CD4-positive, alpha-beta T cell (primary cell): ENCODE data around the gene PDE6C. TPM values are rescaled to one million over a fixed set of nuclear protein-coding genes. Genes with fewer than 3 reads are reported as not detected.

Experiments
- ATAC-seq: fragments of 200-7000 bp; cut with Tn5 transposase; one replicate; pipeline ENCODE4 v1.10.0; 2022; ENCODE audit warnings: mild to moderate bottlenecking; ENCODE audit not compliant: poor library complexity
- CTCF ChIA-PET: fragments of 350-600 bp; sonication (Branson Sonifier 250); formaldehyde crosslinking; loops from one replicate; lab custom pipeline; 2021; ENCODE audit warnings: antibody characterized with exemption, inconsistent platforms; lab: Charles Lee
- POLR2A ChIA-PET: fragments of 350-600 bp; sonication (Branson Sonifier 250); formaldehyde crosslinking; loops from one replicate; lab custom pipeline; 2021; ENCODE audit warnings: antibody characterized with exemption, inconsistent platforms; lab: Charles Lee
- DNase-seq, 14 experiments: peaks; one replicate each; pipeline ENCODE4 v3.0.0-alpha.2; 2013 to 2020; ENCODE audit warnings: mixed read lengths in 2 of 14
- H3K27ac ChIP-seq, 2 donors: one replicate each; pipeline versions ENCODE4 v1.5.1 to v1.7.0; 2013; ENCODE audit warnings: low read length in 2 of 2, low read depth in 1 of 2, mild to moderate bottlenecking in 1 of 2
- H3K27me3 ChIP-seq, 2 experiments: 1 replicate in 1 of 2; 2 replicates in 1 of 2; pipeline versions ENCODE4 v1.6.1 to v1.7.0; 2013; ENCODE audit warnings: low read length in 2 of 2, control low read depth in 1 of 2, mild to moderate bottlenecking in 1 of 2, moderate library complexity in 1 of 2; ENCODE audit not compliant: insufficient read depth in 2 of 2, control insufficient read depth in 1 of 2
- H3K36me3 ChIP-seq: one replicate; pipeline ENCODE4 v1.6.1; 2013; ENCODE audit warnings: low read length, control low read depth; ENCODE audit not compliant: insufficient read depth
- H3K4me1 ChIP-seq: one replicate; pipeline ENCODE4 v1.6.1; 2013; ENCODE audit warnings: low read length, control low read depth; ENCODE audit not compliant: insufficient read depth
- H3K4me3 ChIP-seq: one replicate; pipeline ENCODE4 v1.5.1; 2013; ENCODE audit warnings: mild to moderate bottlenecking, low read length, moderate library complexity
- H3K9me3 ChIP-seq, 2 experiments: 1 replicate in 1 of 2; 2 replicates in 1 of 2; pipeline versions ENCODE4 v1.6.1 to v1.7.0; 2013; ENCODE audit warnings: low read length in 2 of 2, mild to moderate bottlenecking in 2 of 2, control low read depth in 1 of 2, moderate library complexity in 1 of 2; ENCODE audit not compliant: control insufficient read depth in 1 of 2, insufficient read depth in 1 of 2
- H3K27ac Mint-ChIP-seq: one replicate; pipeline ENCODE4 v1.8.0; 2020; ENCODE audit warnings: mixed read lengths
- H3K27me3 Mint-ChIP-seq: one replicate; pipeline ENCODE4 v1.8.0; 2021; ENCODE audit warnings: mixed read lengths
- H3K36me3 Mint-ChIP-seq: one replicate; pipeline ENCODE4 v1.8.0; 2021; ENCODE audit warnings: low read depth, mixed read lengths
- H3K4me1 Mint-ChIP-seq: one replicate; pipeline ENCODE4 v1.8.0; 2021; ENCODE audit warnings: low read depth, mixed read lengths
- H3K4me3 Mint-ChIP-seq: one replicate; pipeline ENCODE4 v1.8.0; 2020; ENCODE audit warnings: mild to moderate bottlenecking, mixed read lengths
- H3K9me3 Mint-ChIP-seq: one replicate; pipeline ENCODE4 v1.8.0; 2020; ENCODE audit warnings: mixed read lengths
- intact Hi-C, 2 experiments: fragments of 100-400 bp; cut with DNase I in 1 of 2; cut with micrococcal nuclease in 1 of 2; formaldehyde crosslinking; loops; one replicate each; pipeline versions ENCODE4 v1.15.1 to v1.9.0; 2023 to 2025; cut with DNase I, micrococcal nuclease
- total RNA-seq, 174 experiments: library from RNA in 2 of 174; stranded (reverse) in 2 of 174; gene quantifications; one replicate each; pipeline ENCODE4 v1.2.3 and lab custom pipeline; 2021 to 2026
- TF ChIP-seq, protein P1 (sequence below): fragments of 200-600 bp; IDR thresholded peaks from one replicate; pipeline ENCODE4 v1.8.0; 2022; ENCODE audit warnings: antibody characterized with exemption, mild to moderate bottlenecking

PDE6C gene
- total RNA-seq, 2 experiments from 2014 or later, result not detected

- Mint-ChIP-seq H3K27ac (no peak overlapping the region), H3K4me1 (no peaks in the 10 kb centered on the region), H3K9me3 (no peaks in the 10 kb centered on the region), H3K4me3 (no peak overlapping the region), H3K36me3 (no peaks in the 10 kb centered on the region), H3K27me3 (peaks cover 44% of the 10 kb centered on the region)
- POLR2A ChIA-PET, result no interaction called here
- H3K4me3 ChIP-seq, result no peak overlapping the region
- no peaks in the 10 kb centered on the region for H3K36me3 ChIP-seq
- DNase-seq, result no peak
- TF ChIP-seq, protein P1, sequence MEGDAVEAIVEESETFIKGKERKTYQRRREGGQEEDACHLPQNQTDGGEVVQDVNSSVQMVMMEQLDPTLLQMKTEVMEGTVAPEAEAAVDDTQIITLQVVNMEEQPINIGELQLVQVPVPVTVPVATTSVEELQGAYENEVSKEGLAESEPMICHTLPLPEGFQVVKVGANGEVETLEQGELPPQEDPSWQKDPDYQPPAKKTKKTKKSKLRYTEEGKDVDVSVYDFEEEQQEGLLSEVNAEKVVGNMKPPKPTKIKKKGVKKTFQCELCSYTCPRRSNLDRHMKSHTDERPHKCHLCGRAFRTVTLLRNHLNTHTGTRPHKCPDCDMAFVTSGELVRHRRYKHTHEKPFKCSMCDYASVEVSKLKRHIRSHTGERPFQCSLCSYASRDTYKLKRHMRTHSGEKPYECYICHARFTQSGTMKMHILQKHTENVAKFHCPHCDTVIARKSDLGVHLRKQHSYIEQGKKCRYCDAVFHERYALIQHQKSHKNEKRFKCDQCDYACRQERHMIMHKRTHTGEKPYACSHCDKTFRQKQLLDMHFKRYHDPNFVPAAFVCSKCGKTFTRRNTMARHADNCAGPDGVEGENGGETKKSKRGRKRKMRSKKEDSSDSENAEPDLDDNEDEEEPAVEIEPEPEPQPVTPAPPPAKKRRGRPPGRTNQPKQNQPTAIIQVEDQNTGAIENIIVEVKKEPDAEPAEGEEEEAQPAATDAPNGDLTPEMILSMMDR, result no peak
- no peak for ATAC-seq
- no peaks in the 10 kb centered on the region for H3K4me1 ChIP-seq
- H3K9me3 ChIP-seq, result no peaks in the 10 kb centered on the region
- CTCF ChIA-PET, result no interaction called here
- intact Hi-C loops, result no loop called here
- H3K27ac ChIP-seq, result no peak overlapping the region
- peaks cover 0 to 4% of the 10 kb centered on the region in 2 experiments for H3K27me3 ChIP-seq
These were observed 17.4 kb downstream of the PDE6C start for GRCh38 chr10:93629647-93630305.

GRCh38 chr10:93630625-93631557 lies 18.6 kb downstream of the PDE6C start:
- Mint-ChIP-seq H3K4me3 (no peak overlapping the region), H3K27ac (no peak overlapping the region), H3K4me1 (no peaks in the 10 kb centered on the region), H3K36me3 (no peaks in the 10 kb centered on the region), H3K9me3 (no peaks in the 10 kb centered on the region), H3K27me3 (peaks cover 41% of the 10 kb centered on the region)
- no peak overlapping the region for H3K4me3 ChIP-seq
- H3K27me3 ChIP-seq, result peaks cover 0 to 10% of the 10 kb centered on the region in 2 experiments
- H3K36me3 ChIP-seq, result no peaks in the 10 kb centered on the region
- POLR2A ChIA-PET, result no interaction called here
- DNase-seq, result no peak
- H3K4me1 ChIP-seq, result no peaks in the 10 kb centered on the region
- intact Hi-C loops, result no loop called here
- TF ChIP-seq, protein P1, result no peak
- no peak for ATAC-seq
- CTCF ChIA-PET, result no interaction called here
- H3K9me3 ChIP-seq, result no peaks in the 10 kb centered on the region
- H3K27ac ChIP-seq, result no peak overlapping the region

DNA sequence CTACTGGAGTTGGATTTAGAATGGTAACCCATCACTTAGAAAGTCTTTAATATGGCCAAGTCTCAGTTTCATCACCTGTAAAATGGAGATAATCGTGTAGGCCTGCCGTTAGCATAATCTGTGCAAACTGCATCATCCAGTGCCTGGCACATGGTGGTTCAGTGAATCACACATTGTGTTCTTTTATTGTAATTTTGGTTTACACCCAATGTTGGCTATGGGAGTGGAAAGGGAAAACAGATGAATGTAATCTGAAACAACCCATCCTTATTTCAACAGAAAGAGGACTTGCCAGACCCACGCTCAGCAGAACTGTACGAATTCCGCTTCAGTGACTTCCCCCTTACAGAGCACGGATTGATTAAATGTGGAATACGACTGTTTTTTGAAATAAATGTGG lies 27.5 kb downstream of the PDE6C start:
- Mint-ChIP-seq H3K27me3 (peaks cover 25% of the 10 kb centered on the region), H3K9me3 (no peaks in the 10 kb centered on the region), H3K4me1 (no peaks in the 10 kb centered on the region), H3K4me3 (no peak overlapping the region), H3K36me3 (no peaks in the 10 kb centered on the region), H3K27ac (no peak overlapping the region)
- ATAC-seq, result no peak
- POLR2A ChIA-PET, result no interaction called here
- intact Hi-C loops, result no loop called here
- Histone ChIP-seq H3K4me1 (no peaks in the 10 kb centered on the region), H3K4me3 (no peak overlapping the region), H3K9me3 (no peaks in the 10 kb centered on the region), H3K36me3 (no peaks in the 10 kb centered on the region), H3K27me3 (peaks cover 0 to 6% of the 10 kb centered on the region in 2 experiments), H3K27ac (no peak overlapping the region)
- TF ChIP-seq, protein P1, result no peak
- CTCF ChIA-PET, result no interaction called here
- DNase-seq, result no peak
